Hematopoietic multipotent progenitor cell treated with erythropoietin and hydrocortisone succinate and interleukin-3 and kit ligand, for 17 days (in vitro differentiated cells): ENCODE measurements around the gene GALNS.

ENCODE experiments used
- DNase-seq: peaks from one replicate; pipeline ENCODE4 v3.0.0-alpha.2; 2015; ENCODE audit warnings: low spot score

The GALNS gene

DNA sequence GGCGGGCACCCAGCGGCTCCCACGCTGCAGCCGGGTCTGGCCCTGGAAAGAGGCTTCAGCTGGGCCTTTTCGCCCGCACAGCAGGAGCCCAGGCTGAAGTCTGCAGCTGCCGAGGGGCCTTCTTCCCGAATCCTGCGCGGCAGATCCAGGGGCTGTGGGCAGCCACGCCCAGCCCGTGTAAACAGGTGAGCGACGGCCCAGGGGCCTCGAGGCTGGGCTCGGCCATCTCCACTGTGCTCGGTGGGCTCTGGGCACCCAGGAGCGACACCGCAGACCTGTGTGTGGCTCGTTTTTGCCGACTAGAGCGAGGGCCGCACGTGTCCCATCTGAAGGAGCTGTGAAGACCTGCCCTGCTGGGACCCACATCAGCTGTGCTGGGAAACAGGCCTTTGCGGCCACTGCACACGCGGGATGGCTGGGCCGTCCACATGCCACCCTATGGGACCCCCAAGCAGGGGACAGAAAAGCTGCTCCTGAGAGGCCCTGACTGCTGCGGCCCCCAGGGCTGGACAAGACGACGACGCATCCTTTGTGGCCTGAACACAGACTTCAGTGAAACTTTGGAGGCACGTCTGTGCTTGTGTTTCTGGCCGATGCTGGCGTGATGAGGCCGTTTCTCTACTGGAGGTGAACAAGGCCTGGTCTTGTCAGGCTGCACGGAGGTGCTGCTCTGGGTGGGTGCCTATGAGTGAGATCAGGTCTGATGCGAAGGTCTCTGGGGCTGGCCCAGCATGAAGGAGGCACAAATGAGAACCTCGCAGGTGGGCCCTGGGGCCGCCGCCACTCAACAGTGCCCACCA lies 39.8 kb downstream of the GALNS start:
- DNase-seq, result no peak

DNA sequence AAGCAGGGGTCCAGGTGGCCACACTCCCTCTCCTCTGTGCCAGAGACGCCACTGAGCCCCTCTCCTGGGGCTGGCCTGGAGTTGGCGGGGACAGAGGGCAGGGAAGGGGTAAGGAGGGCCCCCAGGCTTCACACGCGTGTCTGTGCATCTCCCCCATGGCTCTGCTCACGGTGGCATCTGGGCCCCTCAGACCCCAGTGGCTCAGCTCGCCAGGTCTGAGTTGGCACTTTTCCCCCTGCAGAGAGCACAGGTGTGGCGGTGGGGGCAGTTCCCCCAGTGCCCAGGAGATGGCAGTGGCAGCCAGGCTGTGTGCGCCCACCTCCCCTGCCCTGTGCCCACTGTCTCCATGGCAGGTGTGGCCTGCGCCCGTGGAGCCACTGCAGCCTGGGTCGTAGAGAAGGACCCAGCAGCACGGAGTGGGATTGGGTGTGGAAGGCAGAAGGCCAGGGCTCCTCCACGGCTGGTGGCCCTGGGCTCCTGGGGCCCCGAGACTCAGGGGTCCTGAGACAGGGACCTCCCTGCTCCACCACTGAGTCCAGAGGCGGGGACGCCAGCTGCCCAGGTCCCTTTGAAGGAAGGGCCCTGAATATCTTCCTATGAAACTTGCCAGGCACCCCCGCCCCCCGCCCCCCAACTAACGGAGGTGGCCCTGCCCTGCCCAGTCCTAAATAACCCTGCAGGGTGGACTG lies 40.7 kb downstream of the GALNS start:
- DNase-seq, result peak; percentile 11

DNA sequence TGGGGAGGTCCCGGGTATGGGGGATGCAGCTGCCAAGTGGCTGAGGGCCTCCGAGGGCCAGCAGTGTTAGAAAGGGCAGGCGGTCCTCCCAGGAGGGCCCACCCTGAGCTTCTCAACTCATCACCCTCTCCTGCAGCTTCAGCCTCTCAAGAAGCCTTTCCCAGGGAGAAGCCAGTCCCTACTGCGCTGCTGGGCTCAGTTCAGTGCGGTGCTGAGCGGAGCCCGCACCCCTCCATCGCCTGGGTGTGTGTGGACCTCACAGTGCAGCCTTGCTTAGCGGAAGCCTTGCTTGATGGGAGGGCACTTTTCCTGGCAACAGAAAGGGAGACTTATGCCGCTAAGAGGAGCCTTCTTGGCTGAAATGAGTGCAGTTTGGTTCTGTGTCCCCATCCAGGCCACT lies 41.5 kb downstream of the GALNS start:
- no peak for DNase-seq

DNA sequence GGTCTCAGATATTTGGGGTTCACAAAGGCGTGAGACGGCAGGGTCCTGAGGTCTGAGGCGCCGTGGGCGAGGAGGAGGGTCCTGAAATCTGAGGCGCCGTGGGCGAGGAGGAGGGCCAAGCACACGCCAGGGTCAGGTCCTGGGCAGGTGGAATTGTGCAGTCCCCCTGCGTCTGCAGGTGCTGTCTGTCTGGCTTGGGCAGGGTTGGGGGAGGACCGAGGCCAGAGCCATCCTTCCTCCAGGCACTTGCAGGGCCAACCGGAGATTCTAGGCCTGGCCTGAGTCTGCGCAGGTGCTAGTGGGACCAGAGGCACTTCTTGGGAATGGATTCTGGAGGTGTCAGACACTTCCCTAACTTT lies 42.6 kb downstream of the GALNS start:
- no peak for DNase-seq

DNA sequence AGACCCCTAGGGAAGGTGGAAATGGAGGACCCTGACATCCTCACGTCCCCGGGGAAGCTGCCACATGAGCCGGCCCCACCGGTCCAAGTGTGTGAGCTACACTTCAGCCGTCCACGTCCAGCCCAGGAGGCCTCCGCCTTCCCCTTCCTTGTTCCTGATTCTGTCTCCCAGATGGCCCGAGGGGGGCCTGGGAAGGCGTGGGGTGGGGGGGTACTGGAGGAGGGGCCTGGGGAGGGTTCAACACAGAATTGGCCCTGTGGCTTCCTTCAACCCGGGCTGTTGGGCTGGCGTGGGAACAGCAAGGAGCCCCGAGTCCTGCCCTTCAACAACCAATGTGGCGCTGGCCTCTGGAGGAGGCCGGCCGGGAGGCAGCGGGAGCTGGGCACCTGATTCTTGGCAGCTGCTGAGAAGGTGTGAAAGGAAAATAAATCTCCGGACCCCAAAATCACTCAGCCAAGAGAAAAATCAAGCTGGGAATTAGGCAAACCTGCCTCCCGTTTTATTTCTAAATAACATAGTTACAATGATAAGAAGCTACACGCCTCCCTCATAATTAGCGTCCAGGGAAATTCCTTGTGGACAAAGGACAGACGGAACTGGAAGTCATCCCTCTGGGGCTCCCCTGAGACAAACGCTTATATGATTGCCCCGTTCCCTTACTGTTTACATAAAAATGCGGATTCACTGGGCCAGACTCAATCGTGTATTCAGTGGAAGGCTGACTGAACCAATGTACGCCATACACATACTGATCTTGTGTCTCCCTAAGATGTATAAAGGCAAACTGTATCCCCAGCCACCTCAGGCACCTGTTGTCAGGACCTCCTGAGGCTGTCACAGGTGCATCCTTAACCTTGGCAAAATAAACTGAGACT lies 43.2 kb downstream of the GALNS start:
- no peak for DNase-seq

DNA sequence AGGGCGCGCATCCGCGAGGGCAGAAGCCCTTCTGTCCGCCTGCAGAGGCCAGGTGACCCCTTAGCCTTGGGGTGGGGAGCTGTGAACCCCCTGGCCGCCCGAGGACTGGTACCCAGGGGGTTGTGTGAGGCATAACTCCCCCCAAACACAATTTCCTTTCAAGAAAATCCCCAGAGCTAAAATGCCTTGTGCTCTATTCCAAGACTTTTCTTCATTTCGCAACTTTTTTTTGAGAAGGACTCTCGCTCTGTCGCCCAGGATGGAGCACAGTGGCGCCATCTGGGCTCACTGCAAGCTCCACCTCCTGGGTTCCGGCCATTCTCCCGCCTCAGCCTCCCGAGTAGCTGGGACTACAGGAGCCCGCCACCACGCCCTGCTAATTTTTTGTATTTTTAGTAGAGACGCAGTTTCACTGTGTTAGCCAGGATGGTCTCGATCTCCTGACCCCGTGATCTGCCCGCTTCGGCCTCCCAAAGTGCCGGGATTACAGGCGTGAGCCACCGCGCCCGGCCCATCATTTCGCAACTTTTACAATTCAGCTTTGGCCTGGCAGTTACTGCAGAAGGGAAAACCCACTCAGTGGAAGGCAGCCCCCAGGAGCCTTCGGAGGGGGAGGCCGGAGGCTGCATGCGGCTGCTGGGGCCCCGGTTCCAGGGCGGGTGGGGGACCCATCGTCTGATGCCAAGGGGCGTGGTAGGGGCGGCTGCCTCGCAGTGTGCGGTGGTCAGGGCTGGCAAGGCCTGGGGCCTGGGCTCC lies 44.1 kb downstream of the GALNS start:
- no peak for DNase-seq

DNA sequence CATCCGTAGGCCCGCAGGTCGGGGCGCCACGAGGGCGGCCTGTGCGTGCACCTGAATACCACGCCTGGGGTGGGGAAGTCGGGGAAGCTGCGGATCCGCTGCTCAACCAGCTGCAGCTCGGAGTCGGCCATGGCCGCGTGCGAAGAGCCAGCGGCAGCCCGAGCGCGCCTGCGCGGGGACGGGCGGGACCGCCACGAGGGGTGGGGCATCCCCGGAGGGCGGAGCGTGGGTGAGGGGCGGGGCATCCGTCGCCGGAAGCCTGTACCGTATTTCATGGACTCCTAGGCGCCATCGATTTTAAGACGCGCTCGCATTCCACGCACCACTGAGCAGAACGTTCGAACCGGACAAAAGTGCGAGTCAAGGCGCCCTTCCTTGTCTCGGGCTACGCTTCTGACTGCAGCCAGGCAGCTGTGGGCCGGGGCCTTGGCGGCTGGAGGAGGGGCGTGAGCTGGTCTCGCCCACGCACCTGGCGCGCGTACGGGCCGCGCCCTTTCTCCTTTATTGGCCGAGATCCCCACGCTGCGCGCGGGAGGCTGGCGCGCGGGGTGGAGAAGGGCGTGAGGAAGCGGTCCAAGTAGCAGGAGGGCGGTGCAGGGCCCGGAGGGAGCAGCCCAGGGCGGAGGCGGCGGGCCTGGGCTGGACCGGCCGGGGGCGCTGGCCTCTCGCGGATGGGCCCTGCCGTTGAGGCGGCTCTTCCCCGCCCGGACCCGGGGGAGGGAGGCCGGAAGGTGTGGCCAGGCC lies 44.8 kb downstream of the GALNS start, which contains the start of gene APRT:
APRT (minus strand) TSS at position 160 of the 744 bp plus-strand sequence; CDS start at position 131, 29 bp downstream.
- peak; percentile 93 for DNase-seq

DNA sequence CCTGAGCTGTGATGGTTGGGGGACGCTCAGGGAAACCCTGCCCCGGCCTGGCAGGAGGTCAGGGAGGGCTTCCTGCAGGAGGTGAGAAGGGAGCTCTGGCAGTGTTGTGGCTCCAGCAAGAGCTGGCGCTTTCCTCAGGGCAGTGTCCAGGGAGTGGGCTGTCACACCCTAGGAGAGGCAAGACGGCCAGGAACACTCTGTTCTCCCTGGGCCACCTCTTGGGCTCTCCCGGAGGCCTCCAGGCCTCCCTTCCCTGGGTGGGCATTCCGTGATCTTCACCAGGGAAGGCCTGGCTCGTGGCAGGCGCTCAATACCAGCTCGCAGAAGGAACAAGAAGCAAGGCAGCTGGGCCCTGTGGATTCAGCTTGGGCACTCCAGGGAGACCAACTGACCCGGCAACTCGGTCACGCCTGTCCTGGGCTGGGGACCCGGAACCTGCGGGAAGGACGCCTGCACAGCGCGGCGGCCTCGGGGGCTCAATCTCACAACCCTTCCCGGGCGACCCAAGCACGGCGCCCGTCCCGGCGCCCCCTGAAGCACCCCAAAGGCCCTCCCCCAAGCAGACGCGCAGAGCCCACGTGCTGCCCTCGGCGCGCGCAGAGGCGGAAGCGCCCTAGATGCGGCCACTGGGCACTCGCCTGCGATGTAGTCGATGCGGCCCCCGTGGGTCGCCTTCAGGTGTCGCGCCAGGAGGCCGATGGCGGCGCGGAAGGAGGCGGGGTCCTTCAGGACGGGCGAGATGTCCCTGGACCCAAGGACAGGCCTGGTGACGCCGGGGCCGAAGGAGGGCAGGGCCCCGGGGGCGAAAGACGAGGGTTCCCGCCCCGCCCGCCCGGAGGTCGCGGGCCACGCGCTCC lies 45.6 kb downstream of the GALNS start:
- DNase-seq, result no peak

DNA sequence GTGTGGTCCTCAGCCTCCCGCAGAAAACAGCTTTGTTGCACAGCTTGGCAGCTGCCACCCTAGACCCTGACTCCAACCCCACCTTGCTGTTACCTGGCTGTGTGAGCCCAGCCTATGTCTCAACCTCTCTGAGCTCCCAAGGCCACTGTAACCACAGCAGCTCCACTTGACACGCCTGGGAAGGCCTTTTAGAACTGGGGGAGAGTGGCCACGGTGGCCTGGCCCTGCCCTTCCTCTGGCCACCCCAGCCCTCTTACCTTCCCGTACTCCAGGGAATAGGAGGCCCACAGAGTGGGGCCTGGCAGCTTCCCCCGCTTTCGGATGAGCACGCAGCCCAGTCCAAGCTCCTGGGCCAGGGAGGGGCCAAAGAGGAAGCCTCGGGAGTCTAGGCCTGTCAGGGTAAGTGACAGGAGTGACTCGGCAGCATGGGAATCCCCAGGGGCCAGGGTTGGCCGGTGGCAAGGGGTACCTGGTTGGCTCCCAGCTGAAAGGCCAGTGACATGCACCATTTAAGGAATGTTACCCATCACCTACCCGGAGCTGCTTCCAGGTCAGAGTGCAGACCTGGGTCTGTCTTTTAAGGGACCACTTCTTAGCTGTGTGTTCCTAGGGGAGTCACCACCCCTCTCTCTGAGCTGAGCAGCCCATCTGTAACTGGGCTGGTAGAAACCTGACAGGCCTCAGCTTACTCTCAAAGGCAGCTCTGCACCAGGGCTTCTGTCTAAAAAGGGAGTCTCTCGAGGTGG lies 46.4 kb downstream of the GALNS start:
- no peak for DNase-seq

DNA sequence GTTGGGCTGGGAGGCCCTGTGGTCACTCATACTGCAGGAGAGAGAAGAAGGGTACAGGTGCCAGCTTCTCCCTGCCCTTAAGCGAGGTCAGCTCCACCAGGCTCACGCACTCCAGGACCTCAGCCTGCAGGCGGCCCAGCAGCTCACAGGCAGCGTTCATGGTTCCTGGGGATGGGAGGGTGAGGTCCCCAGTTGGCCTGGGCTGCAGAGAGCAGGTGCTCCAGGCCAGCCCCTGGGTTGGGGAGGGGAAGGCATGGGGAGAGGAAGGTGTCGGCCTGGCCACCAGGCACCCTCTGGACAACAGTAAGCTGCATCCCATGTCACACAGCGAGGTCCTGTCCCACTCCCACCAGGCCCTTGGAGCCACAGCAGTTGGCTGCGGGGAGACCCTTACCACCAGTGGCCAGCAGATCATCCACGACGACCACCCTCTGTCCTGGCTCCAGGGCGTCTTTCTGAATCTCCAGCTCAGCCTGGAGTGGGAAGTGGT lies 47.0 kb downstream of the GALNS start:
- no peak for DNase-seq

DNA sequence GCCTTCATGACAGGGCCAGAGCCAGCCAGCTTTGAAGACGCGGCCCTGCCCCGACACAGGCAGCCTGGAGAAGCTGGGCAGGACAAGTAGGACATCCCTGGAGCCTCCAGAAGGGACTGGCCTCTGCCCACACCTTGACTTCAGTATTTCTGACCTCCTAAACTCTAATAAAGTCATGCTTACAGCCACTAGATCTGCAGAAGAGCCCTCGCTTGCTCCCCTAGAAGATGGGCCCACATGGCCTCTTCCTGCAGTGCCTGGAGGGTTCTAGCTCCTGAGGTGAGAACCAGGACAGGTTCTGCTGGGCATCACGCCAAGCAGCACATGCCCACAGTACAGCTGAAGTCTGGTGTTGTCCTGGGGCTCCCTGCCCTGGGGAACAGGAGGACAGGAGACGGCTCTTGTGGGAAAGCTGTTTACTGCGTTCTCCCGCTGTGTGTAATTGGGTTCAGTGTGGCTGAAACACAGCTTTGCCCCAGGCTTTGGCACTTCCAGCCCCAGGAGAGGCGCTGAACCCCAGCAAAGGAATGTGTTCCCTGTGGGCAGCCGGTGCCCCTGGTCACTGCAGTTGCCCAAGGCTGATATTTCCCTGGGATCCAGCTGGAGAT lies 47.6 kb downstream of the GALNS start:
- DNase-seq, result no peak

DNA sequence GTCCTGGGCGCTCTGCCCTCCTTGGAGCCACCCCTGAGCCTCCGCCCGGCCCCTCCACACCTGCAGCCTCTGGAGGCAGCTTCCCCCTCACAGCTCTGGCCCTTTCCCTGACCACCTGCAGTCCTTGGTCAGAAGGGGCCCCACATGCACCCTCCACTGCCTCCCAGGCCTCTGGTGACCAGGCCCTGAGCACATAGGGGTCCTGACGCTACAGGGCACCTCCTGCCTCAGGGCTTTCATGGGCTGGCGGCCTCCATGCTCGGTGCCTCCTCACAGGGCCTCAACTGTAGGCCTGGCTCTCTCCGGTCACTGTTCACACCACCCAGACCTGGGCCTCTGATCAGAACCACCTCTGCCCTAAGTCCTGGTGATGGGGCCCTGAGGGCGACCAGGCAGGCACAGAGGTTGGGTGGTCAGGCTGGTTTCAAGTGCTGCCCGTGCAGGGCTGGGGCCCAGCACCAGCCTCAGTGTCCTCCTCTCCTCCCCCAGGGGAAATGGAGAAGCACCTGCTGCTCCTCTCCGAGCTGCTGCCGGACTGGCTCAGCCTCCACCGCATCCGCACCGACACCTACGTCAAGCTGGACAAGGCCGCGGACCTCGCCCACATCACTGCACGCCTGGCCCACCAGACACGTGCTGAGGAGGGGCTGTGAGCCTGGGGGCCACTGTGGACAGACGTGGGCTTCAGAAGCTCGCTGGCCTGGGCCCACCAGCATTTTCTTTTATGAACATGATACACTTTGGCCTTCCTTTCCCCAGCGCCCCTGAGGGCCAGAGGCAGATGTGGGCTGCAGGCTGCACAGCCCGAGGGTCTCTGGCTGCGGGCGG lies 48.9 kb downstream of the GALNS start:
- no peak for DNase-seq

DNA sequence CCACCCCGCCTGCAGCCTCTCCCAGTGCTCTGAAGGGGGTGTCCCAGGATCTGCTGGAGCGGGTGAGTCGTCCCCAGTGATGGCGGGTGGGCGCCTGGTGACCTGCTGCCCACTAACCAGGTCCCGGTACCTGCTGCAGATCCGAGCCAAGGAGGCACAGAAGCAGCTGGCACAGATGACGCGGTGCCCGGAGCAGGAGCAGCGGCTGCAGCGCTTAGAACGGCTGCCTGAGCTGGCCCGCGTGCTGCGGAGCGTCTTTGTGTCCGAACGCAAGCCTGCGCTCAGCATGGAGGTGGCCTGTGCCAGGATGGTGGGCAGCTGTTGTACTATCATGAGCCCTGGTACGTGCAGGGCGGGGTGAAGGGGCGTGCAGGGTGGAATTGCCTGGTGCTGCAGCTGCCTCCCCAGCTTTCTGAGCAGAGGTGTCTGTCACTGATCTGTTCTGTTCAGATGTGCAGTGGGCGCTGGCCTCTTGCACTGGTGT lies 49.6 kb downstream of the GALNS start:
- no peak for DNase-seq

DNA sequence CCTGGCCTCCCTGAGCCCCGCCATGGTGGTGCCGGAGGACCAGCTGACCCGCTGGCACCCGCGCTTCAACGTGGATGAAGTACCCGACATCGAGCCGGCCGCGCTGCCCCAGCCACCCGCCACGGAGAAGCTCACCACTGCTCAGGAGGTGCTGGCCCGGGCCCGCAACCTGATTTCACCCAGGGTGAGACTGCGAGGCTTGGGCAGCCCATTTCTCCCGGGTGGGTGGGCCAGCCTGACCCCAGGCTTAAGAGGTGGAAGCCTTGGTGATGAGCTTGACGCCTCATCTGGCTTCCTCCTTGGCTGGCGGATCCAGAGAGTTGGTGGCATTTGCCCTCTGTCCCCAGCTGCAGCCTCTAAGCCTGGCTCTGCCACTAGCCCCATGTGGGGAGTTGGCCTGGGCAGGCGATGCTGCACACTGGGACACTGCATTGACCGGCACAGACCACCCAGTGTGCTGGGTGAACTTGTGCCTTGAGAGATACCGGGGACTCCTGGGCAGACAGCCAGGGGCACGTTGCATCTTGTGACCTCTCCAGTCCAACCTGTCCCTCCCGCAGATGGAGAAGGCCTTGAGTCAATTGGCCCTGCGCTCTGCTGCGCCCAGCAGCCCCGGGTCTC lies 50.1 kb downstream of the GALNS start:
- no peak for DNase-seq

DNA sequence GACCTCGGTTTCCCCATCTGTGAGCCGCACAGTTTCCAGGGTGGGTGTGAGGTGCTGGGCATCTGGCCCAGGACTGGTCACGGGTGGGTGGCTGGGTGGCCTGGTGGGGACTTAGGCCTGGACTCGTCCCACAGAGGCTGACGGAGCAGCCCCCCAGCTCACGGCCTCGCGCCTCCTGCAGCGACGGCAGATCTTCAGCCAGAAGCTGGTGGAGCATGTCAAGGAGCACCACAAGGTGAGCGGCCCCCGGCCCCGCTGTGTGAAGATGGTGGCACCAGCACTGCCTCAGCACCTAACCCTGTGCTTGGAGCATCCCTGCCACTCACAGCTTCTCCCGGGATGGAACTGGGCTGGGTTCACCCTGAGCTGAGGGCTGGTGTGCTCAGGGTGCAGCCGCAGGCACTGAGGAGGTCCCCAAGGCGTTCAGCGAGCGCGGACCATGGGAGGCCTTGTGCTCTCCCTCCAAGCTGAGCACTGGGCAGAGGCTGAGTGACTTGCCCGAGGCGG lies 50.8 kb downstream of the GALNS start:
- no peak for DNase-seq

DNA sequence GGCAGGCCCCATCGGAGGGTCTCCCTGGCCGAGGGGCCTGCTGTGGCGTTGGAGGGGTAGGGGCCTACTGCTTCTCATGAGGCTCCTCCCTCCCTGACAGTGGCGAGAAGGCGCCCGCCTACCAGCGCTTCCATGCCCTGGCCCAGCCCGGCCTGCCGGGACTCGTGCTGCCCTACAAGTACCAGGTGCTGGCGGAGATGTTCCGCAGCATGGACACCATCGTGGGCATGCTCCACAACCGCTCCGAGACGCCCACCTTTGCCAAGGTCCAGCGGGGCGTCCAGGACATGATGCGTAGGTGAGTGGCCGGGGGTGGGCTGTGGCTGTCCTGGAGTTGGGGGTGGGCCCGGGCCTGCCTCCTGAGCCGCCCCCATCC lies 51.4 kb downstream of the GALNS start:
- DNase-seq, result no peak
